Measurements from ENCODE around the gene UPB1.

DNA sequence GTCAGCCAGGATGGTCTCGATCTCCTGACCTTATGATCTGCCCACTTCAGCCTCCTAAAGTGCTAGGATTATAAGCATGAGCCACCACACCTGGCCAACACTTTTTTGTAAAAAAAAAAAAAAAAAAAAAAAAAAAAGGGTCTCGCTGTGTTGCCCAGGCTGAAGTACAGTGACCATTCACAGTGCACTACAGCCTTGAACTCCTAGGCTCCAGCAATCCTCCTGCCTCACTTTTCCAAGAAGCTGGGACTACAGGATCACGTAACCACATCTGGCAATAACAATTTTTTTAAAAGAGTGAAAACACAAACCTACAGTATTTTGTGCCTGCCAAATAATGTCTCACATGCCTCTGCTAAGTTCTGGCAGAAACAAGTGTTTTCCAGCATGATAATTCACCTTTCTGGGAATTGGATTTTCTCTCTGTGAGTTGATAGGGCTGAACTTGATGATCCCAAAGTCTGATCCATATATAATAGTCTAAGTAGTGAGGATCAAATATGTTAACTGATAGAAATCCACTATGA lies 37.2 kb upstream of the UPB1 start:
- TF ChIP-seq, protein P1, sequence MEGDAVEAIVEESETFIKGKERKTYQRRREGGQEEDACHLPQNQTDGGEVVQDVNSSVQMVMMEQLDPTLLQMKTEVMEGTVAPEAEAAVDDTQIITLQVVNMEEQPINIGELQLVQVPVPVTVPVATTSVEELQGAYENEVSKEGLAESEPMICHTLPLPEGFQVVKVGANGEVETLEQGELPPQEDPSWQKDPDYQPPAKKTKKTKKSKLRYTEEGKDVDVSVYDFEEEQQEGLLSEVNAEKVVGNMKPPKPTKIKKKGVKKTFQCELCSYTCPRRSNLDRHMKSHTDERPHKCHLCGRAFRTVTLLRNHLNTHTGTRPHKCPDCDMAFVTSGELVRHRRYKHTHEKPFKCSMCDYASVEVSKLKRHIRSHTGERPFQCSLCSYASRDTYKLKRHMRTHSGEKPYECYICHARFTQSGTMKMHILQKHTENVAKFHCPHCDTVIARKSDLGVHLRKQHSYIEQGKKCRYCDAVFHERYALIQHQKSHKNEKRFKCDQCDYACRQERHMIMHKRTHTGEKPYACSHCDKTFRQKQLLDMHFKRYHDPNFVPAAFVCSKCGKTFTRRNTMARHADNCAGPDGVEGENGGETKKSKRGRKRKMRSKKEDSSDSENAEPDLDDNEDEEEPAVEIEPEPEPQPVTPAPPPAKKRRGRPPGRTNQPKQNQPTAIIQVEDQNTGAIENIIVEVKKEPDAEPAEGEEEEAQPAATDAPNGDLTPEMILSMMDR (IDR thresholded peaks at IDR 0.05): no peak
- no peak for TF ChIP-seq POLR2A (IDR thresholded peaks at IDR 0.05)
